Measurements from ENCODE around the gene COX20. TPM values are rescaled to one million over a fixed set of nuclear protein-coding genes. Genes with fewer than 3 reads are reported as not detected.

COX20 gene
- total and polyA plus RNA-seq, 2 of the 13 experiments (the other 11 are each of a cell fraction or from before 2014, with no cell fraction given): 34.4 to 95.8 TPM

DNA sequence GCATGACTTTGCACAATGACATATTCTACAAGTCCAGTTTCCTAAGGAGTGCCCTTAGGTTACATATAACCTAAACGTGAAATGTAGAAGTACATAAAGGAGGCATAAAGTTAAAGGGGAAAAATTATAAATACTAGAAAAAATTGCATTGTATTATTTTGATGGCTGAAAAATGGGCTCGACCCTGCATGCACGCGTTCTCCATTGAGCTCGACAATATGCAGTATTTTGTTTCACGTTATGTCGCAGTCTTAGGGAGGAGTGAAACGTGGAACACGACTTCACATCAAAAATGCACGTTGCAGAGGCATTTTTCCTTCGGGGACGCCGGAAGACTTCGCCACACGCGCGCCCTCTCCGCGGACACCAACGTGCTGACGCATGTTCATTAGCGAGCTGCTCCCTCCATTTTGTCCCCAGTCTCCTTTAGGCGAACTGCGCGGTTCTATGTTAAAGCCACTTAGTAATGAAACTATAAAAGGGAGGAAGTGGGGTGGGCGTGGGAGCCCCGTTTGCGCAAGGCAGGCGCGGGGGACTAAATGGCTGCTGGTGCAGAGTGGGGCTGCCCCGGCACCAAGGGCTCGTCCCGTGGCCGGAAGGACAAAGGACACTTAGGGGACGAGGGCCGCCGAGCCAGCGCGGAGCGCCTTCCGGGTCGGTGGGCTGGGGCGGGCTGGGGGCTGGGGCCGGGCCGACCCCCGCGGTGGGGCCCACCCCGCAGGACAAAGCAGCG, 749 bp upstream of the COX20 start (continued):
- TF ChIP-seq HES4 (CRISPR knock-in tag; IDR thresholded peaks at IDR 0.05; ENCODE audit: borderline replicate concordance) (no peak), HNRNPH1 (optimal IDR thresholded peaks at IDR 0.05; ENCODE audit: low read depth, low read length) (peak; percentile 25), ZNF124 (CRISPR knock-in tag; IDR thresholded peaks at IDR 0.05) (no peak), NFRKB (IDR thresholded peaks at IDR 0.05) (peak; percentile 57; the same call in 1 of the 2 replicates), GFI1 (CRISPR knock-in tag; IDR thresholded peaks at IDR 0.05; ENCODE audit: borderline replicate concordance) (0 out of 2 replicates have a peak, but pooled peaks have one; percentile 24), ZNF253 (CRISPR knock-in tag; IDR thresholded peaks at IDR 0.05; ENCODE audit: borderline replicate concordance) (no peak), ZNF616 (CRISPR knock-in tag; IDR thresholded peaks at IDR 0.05; ENCODE audit: low read depth) (no peak; the same call in 1 of the 2 replicates), NCOR1 (IDR thresholded peaks at IDR 0.05; ENCODE audit: borderline replicate concordance, low read length) (peak; percentile 60), PHF8 (CRISPR knock-in tag; IDR thresholded peaks at IDR 0.05) (peak; percentile 26; the same call in 1 of the 2 replicates), SRSF9 (IDR thresholded peaks at IDR 0.05; ENCODE audit: borderline replicate concordance, insufficient read depth, low read depth, low read length, poor library complexity, severe bottlenecking) (no peak), TFDP1 (CRISPR knock-in tag; IDR thresholded peaks at IDR 0.05; ENCODE audit: borderline replicate concordance) (peak; percentile 8; the same call in 1 of the 2 replicates), ZNF557 (CRISPR knock-in tag; IDR thresholded peaks at IDR 0.05) (0 out of 2 replicates have a peak, but pooled peaks have one; percentile 85), MYPOP (CRISPR knock-in tag; IDR thresholded peaks at IDR 0.05) (peak; percentile 87), ZNF329 (CRISPR knock-in tag; IDR thresholded peaks at IDR 0.05; ENCODE audit: low read depth) (no peak; the same call in 1 of the 2 replicates), RCOR2 (CRISPR knock-in tag; IDR thresholded peaks at IDR 0.05) (0 out of 2 replicates have a peak, but pooled peaks have one; percentile 30), ATM (IDR thresholded peaks at IDR 0.05; ENCODE audit: borderline replicate concordance) (no peak), ZMYM4 (CRISPR knock-in tag; IDR thresholded peaks at IDR 0.05) (peak; percentile 73), PRMT3 (CRISPR knock-in tag; IDR thresholded peaks at IDR 0.05; ENCODE audit: borderline replicate concordance, low read depth) (no peak; the same call in 1 of the 2 replicates), GZF1 (CRISPR knock-in tag; IDR thresholded peaks at IDR 0.05) (peak; percentile 79; the same call in 1 of the 2 replicates), NFYB (CRISPR knock-in tag; IDR thresholded peaks at IDR 0.05) (peak; percentile 14; the same call in 1 of the 2 replicates), ARID5B (CRISPR knock-in tag; IDR thresholded peaks at IDR 0.05) (peak; percentile 80)
- TF ChIP-seq, protein P1, sequence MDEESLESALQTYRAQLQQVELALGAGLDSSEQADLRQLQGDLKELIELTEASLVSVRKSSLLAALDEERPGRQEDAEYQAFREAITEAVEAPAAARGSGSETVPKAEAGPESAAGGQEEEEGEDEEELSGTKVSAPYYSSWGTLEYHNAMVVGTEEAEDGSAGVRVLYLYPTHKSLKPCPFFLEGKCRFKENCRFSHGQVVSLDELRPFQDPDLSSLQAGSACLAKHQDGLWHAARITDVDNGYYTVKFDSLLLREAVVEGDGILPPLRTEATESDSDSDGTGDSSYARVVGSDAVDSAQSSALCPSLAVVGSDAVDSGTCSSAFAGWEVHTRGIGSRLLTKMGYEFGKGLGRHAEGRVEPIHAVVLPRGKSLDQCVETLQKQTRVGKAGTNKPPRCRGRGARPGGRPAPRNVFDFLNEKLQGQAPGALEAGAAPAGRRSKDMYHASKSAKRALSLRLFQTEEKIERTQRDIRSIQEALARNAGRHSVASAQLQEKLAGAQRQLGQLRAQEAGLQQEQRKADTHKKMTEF (CRISPR knock-in tag; IDR thresholded peaks at IDR 0.05): peak; percentile 82

All from HepG2 (cell line).